Activated T-cell treated with anti-CD3 and anti-CD28 coated beads, Interleukin-2, amount 50 U/mL, for 24 hours (primary cell): ENCODE measurements around the gene PLCH1.
A peak's percentile ranks its signal among the peaks of the same experiment; 100 is the strongest.

Source experiments
- DNase-seq: peaks from one replicate; pipeline ENCODE4 v3.0.0-alpha.2; 2020
- H3K27ac Mint-ChIP-seq: 2 replicates; pipeline ENCODE4 v1.8.0; 2020; ENCODE audit warnings: mild to moderate bottlenecking, mixed read lengths
- H3K27me3 Mint-ChIP-seq: 2 replicates; pipeline ENCODE4 v1.8.0; 2020; ENCODE audit warnings: mixed read lengths
- H3K36me3 Mint-ChIP-seq: 2 replicates; pipeline ENCODE4 v1.8.0; 2020; ENCODE audit warnings: low read depth, mixed read lengths
- H3K4me1 Mint-ChIP-seq: 2 replicates; pipeline ENCODE4 v1.8.0; 2020; ENCODE audit warnings: low read depth, mixed read lengths
- H3K4me3 Mint-ChIP-seq: 2 replicates; pipeline ENCODE4 v1.8.0; 2020; ENCODE audit warnings: mild to moderate bottlenecking, moderate library complexity, mixed read lengths
- H3K9me3 Mint-ChIP-seq: 2 replicates; pipeline ENCODE4 v1.8.0; 2020; ENCODE audit warnings: mixed read lengths

Gene PLCH1

DNA sequence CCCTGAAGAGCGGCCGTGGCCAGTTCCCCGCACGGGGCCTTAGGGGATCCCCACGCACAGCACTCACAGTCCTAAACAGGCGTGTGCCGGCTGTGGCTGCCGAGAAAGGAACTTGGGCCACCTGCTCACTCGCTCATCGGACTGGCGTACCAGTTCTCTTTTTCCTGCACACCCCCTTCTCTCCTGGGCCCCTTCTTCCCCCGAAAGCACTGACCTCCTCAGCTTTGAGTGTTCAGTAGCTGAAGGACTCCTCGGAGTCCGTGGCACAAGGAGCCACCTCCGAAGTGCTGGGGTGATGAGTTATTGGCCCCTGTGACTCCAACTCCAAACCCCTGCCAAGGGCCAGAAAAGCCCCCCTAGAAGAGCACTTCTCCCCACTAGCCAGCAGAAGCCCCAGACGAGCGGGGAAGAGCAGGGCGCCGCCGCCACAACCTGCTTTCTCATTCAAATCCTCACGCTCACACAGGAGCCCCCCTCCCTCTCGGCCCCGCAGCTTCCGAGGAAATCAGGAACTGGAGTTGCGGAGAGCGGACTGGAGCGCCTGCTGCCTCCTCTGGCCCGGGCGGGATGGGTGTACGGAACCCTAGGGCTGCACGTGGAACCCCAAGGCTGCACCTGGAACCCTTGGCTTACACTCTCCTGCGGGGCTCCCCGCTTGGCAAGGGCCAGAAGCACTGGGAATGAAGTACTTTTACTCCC, at the start of gene PLCH1:
Gene PLCH1 (minus strand): TSS at position 446 of the 699 bp plus-strand sequence. CDS start 40,847 bp downstream, outside the sequence.
- peak within 1 kb of the TSS; percentile 84 for H3K4me3 Mint-ChIP-seq
- DNase-seq, result peak; percentile 58

DNA sequence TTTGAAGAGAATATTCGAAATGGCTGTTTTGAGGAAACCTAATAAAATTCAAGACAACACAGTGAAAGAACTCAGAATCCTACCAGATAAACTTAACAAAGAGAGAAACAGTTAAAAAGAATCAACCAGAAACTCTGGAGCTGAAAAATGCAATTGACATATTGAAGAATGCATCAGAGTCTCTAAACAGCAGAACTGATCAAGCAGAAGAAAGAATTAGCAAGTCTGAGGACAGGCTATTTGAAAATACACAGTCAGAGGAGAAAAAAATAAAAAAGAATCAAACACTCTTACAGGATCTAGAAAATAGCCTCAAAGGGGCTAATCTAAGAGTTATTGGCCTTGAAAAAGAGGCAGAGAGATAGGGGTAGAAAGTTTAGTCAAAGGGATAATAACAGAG, 47.7 kb upstream of the PLCH1 start:
- Mint-ChIP-seq H3K4me3 (no peak overlapping the region), H3K4me1 (peaks cover 5% of the 10 kb centered on the region), H3K9me3 (no peaks in the 10 kb centered on the region), H3K27me3 (no peaks in the 10 kb centered on the region), H3K36me3 (peaks cover 55% of the 10 kb centered on the region), H3K27ac (no peak overlapping the region)
- no peak for DNase-seq

More for the DNA sequence above, at the start of gene PLCH1:
- peaks cover 2% of the 10 kb centered on the region for H3K36me3 Mint-ChIP-seq
- H3K27me3 Mint-ChIP-seq, result peaks cover 54% of the 10 kb centered on the region
- H3K4me1 Mint-ChIP-seq, result peaks cover 18% of the 10 kb centered on the region
- peak within 1 kb of the TSS; percentile 48 for H3K27ac Mint-ChIP-seq
- H3K9me3 Mint-ChIP-seq, result no peaks in the 10 kb centered on the region

DNA sequence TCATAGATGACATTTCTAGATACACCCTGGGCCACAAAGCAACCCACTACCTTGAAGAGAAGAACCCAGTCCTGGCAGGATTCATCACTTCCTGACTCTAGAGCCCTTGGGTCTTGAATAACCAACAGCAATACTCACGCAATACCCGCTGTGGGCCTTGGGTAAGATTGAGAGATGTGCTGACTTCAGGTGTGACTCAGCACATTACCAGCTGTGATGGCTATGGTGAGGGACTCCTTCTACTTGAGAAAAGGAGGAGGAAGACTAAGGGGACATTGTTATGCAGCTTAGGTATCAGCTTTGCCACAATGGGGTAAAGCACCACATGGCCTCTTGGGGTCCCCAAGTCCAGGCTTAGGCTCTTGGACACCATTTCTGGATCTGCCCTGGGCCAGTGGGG, 46.3 kb upstream of the PLCH1 start:
- Mint-ChIP-seq H3K27ac (peak overlapping the region; percentile 47), H3K36me3 (peaks cover 45% of the 10 kb centered on the region), H3K9me3 (no peaks in the 10 kb centered on the region), H3K4me1 (peaks cover 6% of the 10 kb centered on the region), H3K27me3 (no peaks in the 10 kb centered on the region), H3K4me3 (no peak overlapping the region)
- no peak for DNase-seq

- Mint-ChIP-seq H3K9me3 (no peaks in the 10 kb centered on the region), H3K27me3 (no peaks in the 10 kb centered on the region), H3K36me3 (peaks cover 45% of the 10 kb centered on the region), H3K4me3 (no peak overlapping the region), H3K4me1 (peaks cover 14% of the 10 kb centered on the region), H3K27ac (no peak overlapping the region)
- no peak for DNase-seq
Measured at GRCh38 chr3:155790272-155790925, 45.5 kb upstream of the PLCH1 start.

DNA sequence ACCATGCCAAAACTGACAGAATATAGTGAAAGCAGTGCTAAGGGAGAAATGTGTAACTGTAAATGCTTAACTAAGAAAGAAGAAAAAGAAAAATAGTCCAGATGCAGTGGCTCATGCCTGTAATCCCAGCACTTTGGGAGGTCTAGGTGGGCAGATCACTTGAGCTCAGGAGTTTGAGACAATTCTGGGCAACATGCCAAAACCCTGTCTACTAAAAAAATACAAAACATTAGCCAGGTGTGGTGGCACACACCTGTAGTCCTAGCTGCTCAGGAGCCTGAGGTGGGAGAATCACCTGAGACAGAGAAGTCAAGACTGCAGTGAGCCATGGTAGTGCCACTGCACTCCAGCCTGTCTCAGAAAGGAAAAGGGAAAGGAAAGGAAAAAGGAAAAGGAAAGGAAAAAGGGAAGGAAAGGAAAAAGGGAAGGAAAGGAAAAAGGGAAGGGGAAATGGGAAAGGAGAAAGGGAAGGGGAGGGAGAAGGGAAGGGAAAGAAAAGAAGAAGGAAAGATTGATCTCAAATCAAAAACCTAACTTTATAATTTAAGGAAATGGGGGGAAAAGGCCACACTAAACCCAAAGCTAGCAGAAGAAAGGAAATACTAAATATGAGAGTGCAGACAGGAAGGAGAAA, 40.9 kb upstream of the PLCH1 start:
- DNase-seq, result no peak
- H3K4me1 Mint-ChIP-seq, result peaks cover 14% of the 10 kb centered on the region
- no peaks in the 10 kb centered on the region for H3K27me3 Mint-ChIP-seq
- H3K27ac Mint-ChIP-seq, result no peak overlapping the region
- no peak overlapping the region for H3K4me3 Mint-ChIP-seq
- peaks cover 42% of the 10 kb centered on the region for H3K36me3 Mint-ChIP-seq
- peaks cover 6% of the 10 kb centered on the region for H3K9me3 Mint-ChIP-seq

DNA sequence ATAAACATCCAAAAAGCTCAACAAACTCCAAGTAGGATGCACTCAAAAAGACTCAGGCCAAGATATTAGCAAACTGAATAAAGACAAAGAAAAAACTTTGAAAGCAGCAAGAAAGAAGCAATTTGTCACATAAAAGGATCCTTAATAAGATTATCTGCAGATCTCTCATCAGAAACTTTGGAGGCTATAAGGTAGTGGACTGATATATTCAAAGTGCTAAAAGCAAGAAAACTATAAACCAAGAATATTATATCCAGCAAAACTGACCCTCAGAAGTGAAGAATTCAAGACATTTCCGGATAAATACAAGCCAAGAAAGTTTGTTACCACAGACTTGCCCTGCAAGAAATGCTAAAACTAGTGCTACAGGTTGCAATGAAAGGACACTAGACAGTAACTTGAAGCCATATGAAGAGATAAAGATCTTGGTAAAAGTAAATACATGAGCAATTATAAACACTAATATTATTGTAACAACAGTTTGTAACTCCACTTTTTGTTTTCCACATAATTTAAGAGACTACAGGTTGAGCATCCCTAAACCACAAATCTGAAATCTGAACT, 37.6 kb upstream of the PLCH1 start:
- no peak overlapping the region for H3K4me3 Mint-ChIP-seq
- DNase-seq, result no peak
- H3K27ac Mint-ChIP-seq, result no peak overlapping the region
- H3K4me1 Mint-ChIP-seq, result peaks cover 14% of the 10 kb centered on the region
- H3K36me3 Mint-ChIP-seq, result peaks cover 53% of the 10 kb centered on the region
- H3K27me3 Mint-ChIP-seq, result no peaks in the 10 kb centered on the region
- H3K9me3 Mint-ChIP-seq, result peaks cover 6% of the 10 kb centered on the region

DNA sequence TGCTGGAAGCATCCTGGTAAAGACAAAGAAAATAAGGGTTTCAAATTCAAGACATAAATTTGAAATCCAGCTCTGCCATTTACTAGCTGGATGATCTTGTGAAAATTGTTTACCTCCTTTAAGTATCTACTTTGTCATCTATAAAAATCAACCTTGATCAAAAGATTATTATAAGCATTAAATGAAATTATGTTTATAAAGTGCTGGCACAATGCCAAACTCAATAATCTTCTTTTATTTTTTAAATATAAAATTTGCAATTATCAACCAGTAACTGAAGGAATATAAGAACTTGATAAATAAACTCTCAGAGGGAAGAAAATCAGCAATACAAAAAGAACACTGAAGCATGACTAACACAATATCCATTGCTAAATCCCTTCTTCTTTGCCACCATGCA, 35.4 kb upstream of the PLCH1 start:
- DNase-seq, result no peak
- H3K9me3 Mint-ChIP-seq, result peaks cover 6% of the 10 kb centered on the region
- no peaks in the 10 kb centered on the region for H3K27me3 Mint-ChIP-seq

DNA sequence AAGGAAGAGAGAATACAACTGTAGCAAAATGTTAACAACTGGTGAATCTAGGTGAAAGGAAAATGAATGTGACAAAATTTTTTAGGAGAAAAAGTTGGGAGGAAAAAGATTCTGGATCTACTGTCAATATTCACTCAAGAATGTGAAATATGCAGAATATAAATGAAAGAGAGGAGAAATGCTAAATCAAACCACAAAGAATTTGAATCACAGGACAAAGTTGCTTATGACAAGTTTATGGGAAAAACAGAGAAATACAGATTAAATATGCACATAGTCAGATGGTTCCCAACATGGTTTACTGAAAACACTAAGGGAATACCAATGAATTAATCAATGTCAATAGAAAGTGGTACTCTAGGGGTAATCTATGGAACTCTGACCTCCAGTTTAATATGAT, 33.6 kb upstream of the PLCH1 start:
- peaks cover 60% of the 10 kb centered on the region for H3K36me3 Mint-ChIP-seq
- H3K4me3 Mint-ChIP-seq, result no peak overlapping the region
- no peaks in the 10 kb centered on the region for H3K4me1 Mint-ChIP-seq
- H3K27ac Mint-ChIP-seq, result no peak overlapping the region
- DNase-seq, result no peak
- no peaks in the 10 kb centered on the region for H3K27me3 Mint-ChIP-seq
- H3K9me3 Mint-ChIP-seq, result peaks cover 6% of the 10 kb centered on the region

More for the DNA sequence above, 35.4 kb upstream of the PLCH1 start:
- peaks cover under 1% of the 10 kb centered on the region for H3K4me1 Mint-ChIP-seq
- H3K27ac Mint-ChIP-seq, result no peak overlapping the region
- H3K4me3 Mint-ChIP-seq, result no peak overlapping the region
- H3K36me3 Mint-ChIP-seq, result peaks cover 51% of the 10 kb centered on the region

GRCh38 chr3:155772801-155773200, 27.9 kb upstream of the PLCH1 start:
- no peak for DNase-seq
- Mint-ChIP-seq H3K27ac (no peak overlapping the region), H3K4me3 (no peak overlapping the region), H3K27me3 (no peaks in the 10 kb centered on the region), H3K9me3 (no peaks in the 10 kb centered on the region), H3K4me1 (no peaks in the 10 kb centered on the region), H3K36me3 (peaks cover 54% of the 10 kb centered on the region)

DNA sequence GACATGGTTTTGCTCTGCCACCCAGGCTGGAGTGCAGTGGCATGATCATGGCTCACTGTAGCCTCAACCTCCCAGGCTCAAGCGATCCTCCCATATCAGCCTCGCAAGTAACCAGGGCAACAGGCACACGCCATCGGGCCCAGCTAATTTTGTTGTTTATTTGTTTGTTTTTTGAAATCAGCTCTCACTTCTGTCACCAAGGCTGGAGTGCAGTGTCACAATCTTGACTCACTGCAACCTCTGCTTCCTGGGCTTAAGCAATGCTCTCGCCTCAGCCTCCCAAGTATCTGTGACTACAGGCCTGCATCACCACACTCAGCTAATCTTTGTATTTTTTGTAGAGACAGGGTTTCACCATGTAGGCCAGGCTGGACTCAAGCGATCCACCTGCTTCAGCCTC, 26.3 kb upstream of the PLCH1 start:
- H3K9me3 Mint-ChIP-seq, result no peaks in the 10 kb centered on the region
- peaks cover 4% of the 10 kb centered on the region for H3K4me1 Mint-ChIP-seq
- no peak for DNase-seq
- no peak overlapping the region for H3K4me3 Mint-ChIP-seq
- no peak overlapping the region for H3K27ac Mint-ChIP-seq
- no peaks in the 10 kb centered on the region for H3K27me3 Mint-ChIP-seq
- H3K36me3 Mint-ChIP-seq, result peaks cover 55% of the 10 kb centered on the region

- Mint-ChIP-seq H3K36me3 (peaks cover 52% of the 10 kb centered on the region), H3K9me3 (no peaks in the 10 kb centered on the region), H3K4me1 (peaks cover 7% of the 10 kb centered on the region), H3K27ac (no peak overlapping the region), H3K27me3 (no peaks in the 10 kb centered on the region), H3K4me3 (no peak overlapping the region)
- DNase-seq, result no peak
Measured at GRCh38 chr3:155766206-155766605, 21.3 kb upstream of the PLCH1 start.

DNA sequence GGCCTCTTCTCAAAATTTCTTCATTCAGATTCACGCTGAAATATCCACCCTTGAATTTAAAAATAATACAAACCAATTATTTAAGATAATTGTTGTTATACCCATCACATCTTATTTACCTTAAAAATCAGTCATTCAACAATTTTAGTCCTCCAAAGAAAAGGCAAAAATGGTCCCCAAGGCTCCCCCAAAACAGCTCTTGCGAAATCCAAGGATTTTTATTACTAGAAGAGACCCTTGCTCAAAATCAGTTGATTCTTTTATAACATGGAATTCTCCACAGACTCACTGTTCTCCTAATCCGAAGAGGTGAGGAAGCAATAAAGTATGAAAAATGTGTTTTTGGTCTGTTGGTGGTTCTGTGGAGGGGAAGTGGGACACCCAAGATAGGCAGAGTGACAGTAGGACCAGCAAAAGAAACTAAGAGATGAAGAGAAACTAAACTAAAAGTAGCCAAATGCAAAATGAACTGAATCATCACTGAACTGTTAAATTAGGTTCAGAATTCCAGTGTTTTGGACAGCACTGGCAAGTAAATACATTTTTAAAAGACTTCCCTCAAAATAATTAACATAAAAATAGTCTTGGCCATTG, 19.1 kb upstream of the PLCH1 start:
- H3K27me3 Mint-ChIP-seq, result no peaks in the 10 kb centered on the region
- no peak overlapping the region for H3K27ac Mint-ChIP-seq
- H3K9me3 Mint-ChIP-seq, result no peaks in the 10 kb centered on the region
- peaks cover 7% of the 10 kb centered on the region for H3K4me1 Mint-ChIP-seq
- no peak for DNase-seq
- no peak overlapping the region for H3K4me3 Mint-ChIP-seq
- peaks cover 38% of the 10 kb centered on the region for H3K36me3 Mint-ChIP-seq

DNA sequence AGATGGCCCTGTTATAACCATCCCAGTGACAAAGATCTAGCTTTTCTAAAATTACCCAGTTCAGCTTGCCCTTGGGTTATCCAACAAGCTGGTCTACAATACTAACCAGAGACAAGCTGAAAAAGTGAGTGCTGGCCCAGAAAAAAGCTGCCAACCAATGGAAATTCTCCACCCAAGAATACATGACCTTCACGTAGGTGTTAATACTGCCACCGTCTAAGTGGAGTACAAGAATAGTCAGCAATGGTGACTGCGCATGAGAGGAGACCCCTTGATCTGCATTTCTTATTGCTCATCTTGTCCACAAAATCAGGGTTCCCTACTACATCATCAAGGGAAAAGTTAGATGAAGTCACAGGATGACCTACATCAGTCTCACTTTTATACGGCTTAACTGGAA, 15.8 kb upstream of the PLCH1 start:
- no peak for DNase-seq
- Mint-ChIP-seq H3K4me1 (no peaks in the 10 kb centered on the region), H3K27me3 (no peaks in the 10 kb centered on the region), H3K27ac (no peak overlapping the region), H3K36me3 (peaks cover 32% of the 10 kb centered on the region), H3K9me3 (no peaks in the 10 kb centered on the region), H3K4me3 (no peak overlapping the region)

DNA sequence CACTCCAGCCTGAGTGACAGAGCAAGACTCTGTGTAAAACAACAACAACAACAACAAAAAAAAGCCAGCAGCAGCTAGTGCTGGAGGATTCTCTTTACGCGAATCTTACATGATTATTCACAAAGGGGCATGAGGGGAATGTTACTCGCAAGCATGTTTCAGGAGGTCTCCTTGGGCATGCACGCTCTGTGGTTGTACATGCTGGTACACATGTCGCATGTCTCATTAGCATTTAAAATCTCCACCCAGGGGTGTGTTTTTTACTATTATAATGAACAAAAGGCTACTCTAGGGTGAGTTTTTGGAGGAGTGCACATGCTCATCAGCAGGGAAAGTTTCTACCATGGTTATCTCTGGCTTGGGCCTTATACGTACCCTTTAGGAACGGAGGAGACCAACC, 12.7 kb upstream of the PLCH1 start:
- no peaks in the 10 kb centered on the region for H3K9me3 Mint-ChIP-seq

More for the DNA sequence above, 12.7 kb upstream of the PLCH1 start:
- Mint-ChIP-seq H3K27ac (no peak overlapping the region), H3K4me1 (no peaks in the 10 kb centered on the region), H3K36me3 (peaks cover 12% of the 10 kb centered on the region), H3K27me3 (no peaks in the 10 kb centered on the region), H3K4me3 (no peak overlapping the region)
- DNase-seq, result no peak
